ENCODE data around the gene CYTH1.
"Not testable (repeated sequence)": the region's sequence is repeated elsewhere in the genome, so short reads cannot be mapped to it uniquely, and the experiment has no call there.

CYTH1 gene

GRCh38 chr17:78689029-78689428 is 93.0 kb downstream of the CYTH1 start:
- DNase-seq (ENCODE audit: low read depth in 2 of 2), result no peak

- no peak for DNase-seq (ENCODE audit: low read depth in 2 of 2)
Measured at GRCh38 chr17:78687944-78688343, 94.1 kb downstream of the CYTH1 start.

GRCh38 chr17:78687125-78687524 is 94.9 kb downstream of the CYTH1 start:
- no peak for DNase-seq (ENCODE audit: low read depth in 2 of 2)

- DNase-seq (ENCODE audit: low read depth in 2 of 2), result no peak
Measured at GRCh38 chr17:78684026-78684425, 98.0 kb downstream of the CYTH1 start.

GRCh38 chr17:78683408-78683961 is 98.6 kb downstream of the CYTH1 start:
- DNase-seq (ENCODE audit: low read depth in 2 of 2), result no peak

- no peak for DNase-seq (ENCODE audit: low read depth in 2 of 2)
Measured at GRCh38 chr17:78682363-78682762, 99.7 kb downstream of the CYTH1 start.

GRCh38 chr17:78680436-78680835 is 101.6 kb downstream of the CYTH1 start:
- DNase-seq (ENCODE audit: low read depth in 2 of 2), result no peak

- DNase-seq (ENCODE audit: low read depth in 2 of 2), result no peak
Measured at GRCh38 chr17:78679495-78680395, 102.3 kb downstream of the CYTH1 start.

GRCh38 chr17:78678711-78679110 is 103.4 kb downstream of the CYTH1 start:
- no peak for DNase-seq (ENCODE audit: low read depth in 2 of 2)

- DNase-seq (ENCODE audit: low read depth in 2 of 2), result no peak
Measured at GRCh38 chr17:78678222-78678557, 103.9 kb downstream of the CYTH1 start.

GRCh38 chr17:78677303-78678221 is 104.5 kb downstream of the CYTH1 start:
- DNase-seq (ENCODE audit: low read depth in 2 of 2), result no peak

- no peak for DNase-seq (ENCODE audit: low read depth in 2 of 2)
Measured at GRCh38 chr17:78676412-78677302, 105.4 kb downstream of the CYTH1 start.

GRCh38 chr17:78675836-78676235 is 106.2 kb downstream of the CYTH1 start:
- no peak for DNase-seq (ENCODE audit: low read depth in 2 of 2)

- DNase-seq (ENCODE audit: low read depth in 2 of 2), result no peak
Measured at GRCh38 chr17:78675316-78675616, 106.8 kb downstream of the CYTH1 start.

GRCh38 chr17:78674595-78675315 is 107.3 kb downstream of the CYTH1 start:
- DNase-seq (ENCODE audit: low read depth in 2 of 2), result no peak

GRCh38 chr17:78674156-78674555 is 107.9 kb downstream of the CYTH1 start:
- no peak for DNase-seq (ENCODE audit: low read depth in 2 of 2)

- DNase-seq (ENCODE audit: low read depth in 2 of 2), result no peak
Measured at GRCh38 chr17:78673395-78673794, 108.7 kb downstream of the CYTH1 start.

- no peak for DNase-seq (ENCODE audit: low read depth in 2 of 2)
Measured at GRCh38 chr17:78672871-78673371, 109.2 kb downstream of the CYTH1 start.

GRCh38 chr17:78672005-78672404 is 110.1 kb downstream of the CYTH1 start:
- DNase-seq (ENCODE audit: low read depth in 2 of 2), result no peak

GRCh38 chr17:78671726-78672001 is 110.4 kb downstream of the CYTH1 start:
- not testable (repeated sequence) for DNase-seq (ENCODE audit: low read depth in 2 of 2)

Measured in activated CD4-positive, alpha-beta T cell treated with anti-CD3 and anti-CD28 coated beads for 24 hours (primary cell).